AG08395 (cell line): ENCODE data around the gene PDCD6IP.
A peak's percentile ranks its signal among the peaks of the same experiment; 100 is the strongest.
"Not testable (repeated sequence)": the region's sequence is repeated elsewhere in the genome, so short reads cannot be mapped to it uniquely, and the experiment has no call there.

Experiments used
- DNase-seq: peaks from one replicate; pipeline ENCODE4 v3.0.0; 2012; ENCODE audit warnings: mixed read lengths, low spot score

Gene PDCD6IP

GRCh38 chr3:33850599-33850998 is 52.2 kb downstream of the PDCD6IP start:
- not testable (repeated sequence) for DNase-seq

DNA sequence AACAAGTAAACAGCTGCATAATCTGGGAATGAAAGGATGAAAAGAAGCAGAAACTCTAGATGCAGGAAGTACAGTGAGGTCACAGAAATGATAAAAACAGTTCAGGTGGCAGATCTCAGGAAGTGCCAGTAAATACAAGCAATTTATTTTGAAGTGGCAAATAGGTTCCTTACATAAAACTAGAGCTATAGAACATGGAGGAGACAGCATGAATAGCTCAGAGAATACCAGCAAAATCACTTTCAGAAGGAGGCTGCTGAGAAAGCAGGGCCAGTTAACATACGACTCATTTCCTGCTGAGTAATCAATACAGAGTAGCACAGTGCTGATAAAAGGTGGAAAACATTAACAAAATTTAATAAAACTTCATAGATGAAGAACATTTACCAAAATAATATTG is 57.0 kb downstream of the PDCD6IP start:
- DNase-seq, result not testable (repeated sequence)

- no peak for DNase-seq
Measured at GRCh38 chr3:33855884-33856546, 57.6 kb downstream of the PDCD6IP start.

DNA sequence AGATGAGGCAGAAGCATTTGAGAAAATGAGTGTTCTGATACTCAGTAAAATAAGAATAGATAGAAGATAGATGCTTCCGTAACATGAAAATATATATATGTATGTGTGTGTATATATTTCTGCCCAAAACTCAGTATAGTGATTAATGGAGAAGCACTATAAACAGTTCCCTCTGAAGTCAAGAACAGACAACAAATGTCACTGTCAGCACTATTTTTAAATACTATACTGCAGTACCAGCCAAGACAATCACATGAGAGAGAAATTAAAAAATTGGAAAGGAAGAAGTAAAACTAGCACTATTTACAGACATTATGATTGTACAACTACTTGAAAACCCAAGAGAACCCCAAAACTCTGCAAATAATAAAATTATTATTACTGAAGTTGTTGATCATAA is 59.3 kb downstream of the PDCD6IP start:
- DNase-seq, result not testable (repeated sequence)

DNA sequence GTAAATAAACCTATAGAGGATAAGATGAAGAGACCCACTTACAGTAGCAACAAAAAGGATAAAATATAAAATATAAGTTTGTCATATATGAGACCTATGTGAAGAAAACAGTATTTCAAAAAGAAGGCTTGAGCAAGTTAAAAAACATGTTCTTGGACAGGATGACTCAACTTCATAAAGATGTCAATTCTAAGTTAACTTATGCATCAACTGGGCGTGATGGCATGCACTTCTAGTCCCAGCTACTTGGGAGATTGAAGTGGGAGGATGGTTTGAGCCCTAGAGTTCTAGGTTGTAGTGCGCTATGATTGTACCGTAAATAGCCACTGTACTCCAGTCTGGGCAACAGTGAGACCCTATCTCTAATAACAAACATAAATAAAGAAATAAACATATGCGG is 59.7 kb downstream of the PDCD6IP start:
- no peak for DNase-seq

DNA sequence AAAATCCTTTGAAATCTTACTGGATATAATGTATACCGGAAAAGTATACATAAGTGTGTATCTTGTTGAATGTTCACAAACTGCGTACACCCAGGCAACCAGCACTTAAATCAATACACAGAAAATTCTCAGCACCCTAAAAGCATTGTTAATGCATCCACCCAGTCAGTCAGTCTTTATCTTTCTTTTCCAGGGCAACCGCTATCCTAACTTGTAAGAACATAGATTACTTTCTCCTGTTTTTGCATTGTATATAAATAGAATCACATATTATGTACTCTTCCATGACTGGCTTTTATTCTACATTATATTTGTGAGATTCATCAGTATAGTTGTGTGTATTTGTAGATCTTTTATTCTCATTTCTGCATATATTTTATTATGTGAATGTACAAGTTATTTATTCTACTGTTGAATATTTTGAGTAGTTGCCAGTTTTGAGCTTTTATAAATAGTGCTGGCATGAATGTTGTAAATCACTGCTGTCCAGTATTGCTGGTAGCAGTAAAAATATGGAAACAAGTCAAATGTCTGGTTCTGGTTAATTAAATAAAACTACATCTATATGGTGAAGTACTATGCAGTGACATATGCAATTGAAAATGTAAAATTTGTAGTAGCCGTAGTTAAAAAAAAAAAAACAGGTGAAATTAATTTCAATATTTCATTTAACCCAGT is 62.1 kb downstream of the PDCD6IP start:
- no peak for DNase-seq

DNA sequence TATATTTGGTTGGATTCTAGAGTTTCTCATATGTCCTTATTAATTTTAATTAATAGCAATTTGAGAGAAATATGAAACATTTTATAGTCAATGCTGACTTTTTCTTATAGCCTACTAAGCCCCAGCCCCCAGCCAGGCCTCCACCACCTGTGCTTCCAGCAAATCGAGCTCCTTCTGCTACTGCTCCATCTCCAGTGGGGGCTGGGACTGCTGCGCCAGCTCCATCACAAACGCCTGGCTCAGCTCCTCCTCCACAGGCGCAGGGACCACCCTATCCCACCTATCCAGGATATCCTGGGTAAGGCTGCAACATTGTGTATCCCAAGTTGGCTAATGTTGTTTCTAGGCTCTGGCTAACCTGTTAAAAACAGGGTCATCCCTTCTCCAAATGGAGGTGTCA is 66.7 kb downstream of the PDCD6IP start:
- DNase-seq, result no peak

- no peak for DNase-seq
Measured at GRCh38 chr3:33868309-33868708, 69.9 kb downstream of the PDCD6IP start.

DNA sequence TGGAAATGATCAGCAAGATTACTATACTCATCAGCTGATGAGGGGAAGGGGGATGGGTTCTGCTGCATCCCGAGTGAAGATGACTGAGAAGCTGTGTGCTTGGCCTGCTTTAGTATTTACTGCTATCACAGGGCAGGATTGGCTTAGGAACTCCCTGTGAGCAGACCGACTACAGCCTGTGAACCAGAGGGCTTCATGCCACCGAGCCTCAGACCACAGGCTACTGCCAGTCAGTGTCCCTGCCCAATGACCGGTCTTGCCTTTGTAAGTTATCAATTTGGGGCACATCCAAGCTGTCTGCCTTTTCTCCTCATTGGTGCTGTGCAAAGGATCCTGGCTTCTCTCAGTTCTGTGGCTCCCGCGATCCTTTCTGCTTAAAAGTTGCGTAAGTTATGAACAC is 71.5 kb downstream of the PDCD6IP start:
- no peak for DNase-seq

- DNase-seq, result no peak
Measured at GRCh38 chr3:33874815-33875214, 76.4 kb downstream of the PDCD6IP start.

GRCh38 chr3:33875680-33876079 is 77.2 kb downstream of the PDCD6IP start:
- DNase-seq, result no peak

GRCh38 chr3:33877187-33877586 is 78.8 kb downstream of the PDCD6IP start:
- no peak for DNase-seq

- no peak for DNase-seq
Measured at GRCh38 chr3:33879540-33879939, 81.1 kb downstream of the PDCD6IP start.

- DNase-seq, result no peak
Measured at GRCh38 chr3:33881156-33882064, 83.0 kb downstream of the PDCD6IP start.

DNA sequence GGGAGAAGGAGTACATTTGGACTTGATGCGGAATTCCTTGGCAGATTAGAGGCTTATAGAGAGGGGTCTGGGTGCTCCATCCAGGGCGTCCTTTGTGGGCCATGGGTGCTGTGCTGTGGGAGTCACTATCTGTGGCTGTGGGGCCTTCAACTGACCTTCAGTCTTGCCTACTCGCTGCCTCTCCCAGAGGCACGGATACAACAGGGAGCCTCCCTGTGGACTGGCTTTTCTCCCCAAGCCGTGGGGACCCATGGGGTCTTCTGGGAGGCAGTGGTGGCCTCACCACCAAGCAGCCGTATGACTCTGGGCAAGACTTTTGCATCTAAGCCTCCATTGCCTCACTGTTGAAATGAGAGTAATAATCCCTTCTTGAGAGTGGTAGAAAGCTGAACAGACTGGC is 83.9 kb downstream of the PDCD6IP start:
- no peak for DNase-seq

GRCh38 chr3:33883538-33883950 is 85.1 kb downstream of the PDCD6IP start:
- DNase-seq, result peak; percentile 43

DNA sequence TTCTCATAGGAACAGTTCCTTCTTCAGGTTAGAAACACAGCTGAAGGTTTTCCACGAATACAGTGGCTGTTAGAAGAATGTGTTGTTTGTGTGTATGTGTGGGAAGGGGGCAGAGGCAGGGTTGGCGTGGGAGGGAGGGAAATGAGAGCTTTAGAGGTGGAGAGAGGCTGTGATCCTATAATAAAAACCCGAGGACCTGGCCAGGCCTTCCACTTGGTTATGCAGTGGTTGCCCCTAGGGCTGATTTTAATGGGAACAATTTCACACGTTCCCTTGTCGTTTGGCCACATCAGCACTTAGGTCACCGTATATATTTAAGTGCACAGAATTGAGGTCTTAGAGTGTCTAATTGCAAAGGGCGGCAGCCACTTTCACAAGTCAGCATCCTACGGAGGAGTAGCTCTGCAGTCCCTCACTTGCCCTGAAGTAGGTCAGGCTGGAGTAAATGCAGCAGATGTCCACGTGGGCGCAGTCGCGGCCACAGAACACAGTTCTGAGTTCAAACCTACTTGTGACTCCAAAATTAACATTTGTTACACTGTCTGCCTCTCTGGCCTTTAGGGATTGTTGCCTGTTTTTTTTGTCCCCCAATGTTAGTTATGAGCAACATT is 85.6 kb downstream of the PDCD6IP start:
- DNase-seq, result no peak

- no peak for DNase-seq
Measured at GRCh38 chr3:33884701-33885100, 86.3 kb downstream of the PDCD6IP start.

- no peak for DNase-seq
Measured at GRCh38 chr3:33885496-33885895, 87.1 kb downstream of the PDCD6IP start.

DNA sequence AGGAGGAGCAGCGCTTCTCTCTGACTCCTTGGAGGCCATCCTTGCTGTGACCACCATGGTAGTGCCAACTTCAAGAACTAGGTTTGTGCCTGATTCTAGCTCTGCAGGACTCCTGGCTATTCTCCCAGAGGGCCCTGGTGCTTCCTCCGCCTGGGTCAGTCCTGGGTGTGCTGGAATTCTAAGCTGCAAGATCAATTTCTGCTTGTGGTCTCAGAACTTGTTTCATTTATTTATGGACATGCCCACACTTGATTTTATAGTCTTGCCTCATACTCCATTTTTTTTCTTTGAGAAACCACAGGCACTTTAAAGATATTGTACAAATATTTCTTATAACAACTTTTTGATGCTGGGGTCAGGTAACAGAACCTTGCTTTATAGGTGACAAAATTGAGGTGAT is 87.6 kb downstream of the PDCD6IP start:
- DNase-seq, result no peak

- DNase-seq, result no peak
Measured at GRCh38 chr3:33887478-33887877, 89.0 kb downstream of the PDCD6IP start.

GRCh38 chr3:33889394-33890039 is 91.1 kb downstream of the PDCD6IP start:
- no peak for DNase-seq
